VCaP (cell line): ENCODE data around the gene TRIM36.

ENCODE experiments used
- H3K27ac ChIP-seq: fragments of 450-650 bp; 2 replicates; pipeline ENCODE4 v1.5.1; 2017
- TF ChIP-seq, protein P1 (sequence below): fragments of 450-650 bp; conservative IDR thresholded peaks from 2 replicates; pipeline ENCODE4 v1.5.1; 2017; ENCODE audit warnings: mild to moderate bottlenecking, moderate library complexity

TRIM36 gene

DNA sequence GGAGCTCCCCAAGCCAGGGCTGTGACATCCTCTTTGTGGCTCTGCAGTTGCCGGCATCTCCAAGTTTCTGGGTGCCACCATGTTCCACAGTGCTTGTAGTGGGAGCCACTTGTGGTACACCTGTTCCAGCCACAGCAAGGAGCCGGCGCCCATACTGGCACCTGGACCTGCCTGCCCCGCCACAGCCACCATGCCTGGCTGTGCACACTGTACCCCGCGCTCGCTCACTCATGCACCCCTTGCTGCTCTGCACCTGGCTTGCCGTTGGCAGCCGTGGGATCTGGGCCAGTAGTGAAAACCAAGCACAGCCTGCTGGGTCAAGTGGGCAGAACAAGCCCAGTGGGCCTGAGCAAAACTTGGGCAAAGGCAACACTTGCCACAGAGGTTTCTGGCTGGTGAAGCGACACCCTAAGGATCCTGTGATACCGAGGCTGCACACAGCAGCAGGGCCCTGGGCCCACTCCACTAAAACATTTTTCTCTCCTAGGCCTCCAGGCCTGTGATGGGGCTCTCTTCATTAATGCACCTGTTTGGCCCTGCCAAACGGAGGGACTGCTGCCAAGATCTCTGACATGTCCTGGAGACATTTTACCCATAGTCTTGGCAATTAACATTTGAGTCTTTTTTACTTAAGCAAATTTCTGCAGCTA is 2.8 kb downstream of the TRIM36 start:
- no peak overlapping the region for H3K27ac ChIP-seq
- TF ChIP-seq, protein P1, sequence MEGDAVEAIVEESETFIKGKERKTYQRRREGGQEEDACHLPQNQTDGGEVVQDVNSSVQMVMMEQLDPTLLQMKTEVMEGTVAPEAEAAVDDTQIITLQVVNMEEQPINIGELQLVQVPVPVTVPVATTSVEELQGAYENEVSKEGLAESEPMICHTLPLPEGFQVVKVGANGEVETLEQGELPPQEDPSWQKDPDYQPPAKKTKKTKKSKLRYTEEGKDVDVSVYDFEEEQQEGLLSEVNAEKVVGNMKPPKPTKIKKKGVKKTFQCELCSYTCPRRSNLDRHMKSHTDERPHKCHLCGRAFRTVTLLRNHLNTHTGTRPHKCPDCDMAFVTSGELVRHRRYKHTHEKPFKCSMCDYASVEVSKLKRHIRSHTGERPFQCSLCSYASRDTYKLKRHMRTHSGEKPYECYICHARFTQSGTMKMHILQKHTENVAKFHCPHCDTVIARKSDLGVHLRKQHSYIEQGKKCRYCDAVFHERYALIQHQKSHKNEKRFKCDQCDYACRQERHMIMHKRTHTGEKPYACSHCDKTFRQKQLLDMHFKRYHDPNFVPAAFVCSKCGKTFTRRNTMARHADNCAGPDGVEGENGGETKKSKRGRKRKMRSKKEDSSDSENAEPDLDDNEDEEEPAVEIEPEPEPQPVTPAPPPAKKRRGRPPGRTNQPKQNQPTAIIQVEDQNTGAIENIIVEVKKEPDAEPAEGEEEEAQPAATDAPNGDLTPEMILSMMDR = no peak

DNA sequence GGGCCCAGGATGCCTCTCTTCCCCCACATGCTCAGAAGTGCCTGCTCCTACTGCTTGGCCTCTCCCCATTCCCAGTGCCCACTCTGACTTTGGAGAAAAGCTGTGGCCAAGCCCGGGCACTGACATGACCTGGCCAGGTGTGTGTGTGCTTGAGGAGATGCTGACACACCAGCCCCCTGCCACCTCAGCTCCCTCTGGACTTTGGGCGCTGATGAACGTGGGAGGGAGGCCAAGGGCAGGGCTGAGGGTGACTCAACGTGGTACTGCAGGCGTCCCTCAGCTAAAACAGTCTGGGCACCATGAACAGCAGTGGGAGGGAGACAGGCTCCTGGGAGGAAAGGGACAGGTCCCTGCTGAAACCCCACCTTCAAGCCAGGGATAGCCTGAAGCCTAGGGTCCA is 3.9 kb downstream of the TRIM36 start:
- TF ChIP-seq, protein P1 = no peak
- no peak overlapping the region for H3K27ac ChIP-seq

GRCh38 chr5:115160975-115161475 is 8.7 kb downstream of the TRIM36 start:
- TF ChIP-seq, protein P1 = no peak
- no peak overlapping the region for H3K27ac ChIP-seq

DNA sequence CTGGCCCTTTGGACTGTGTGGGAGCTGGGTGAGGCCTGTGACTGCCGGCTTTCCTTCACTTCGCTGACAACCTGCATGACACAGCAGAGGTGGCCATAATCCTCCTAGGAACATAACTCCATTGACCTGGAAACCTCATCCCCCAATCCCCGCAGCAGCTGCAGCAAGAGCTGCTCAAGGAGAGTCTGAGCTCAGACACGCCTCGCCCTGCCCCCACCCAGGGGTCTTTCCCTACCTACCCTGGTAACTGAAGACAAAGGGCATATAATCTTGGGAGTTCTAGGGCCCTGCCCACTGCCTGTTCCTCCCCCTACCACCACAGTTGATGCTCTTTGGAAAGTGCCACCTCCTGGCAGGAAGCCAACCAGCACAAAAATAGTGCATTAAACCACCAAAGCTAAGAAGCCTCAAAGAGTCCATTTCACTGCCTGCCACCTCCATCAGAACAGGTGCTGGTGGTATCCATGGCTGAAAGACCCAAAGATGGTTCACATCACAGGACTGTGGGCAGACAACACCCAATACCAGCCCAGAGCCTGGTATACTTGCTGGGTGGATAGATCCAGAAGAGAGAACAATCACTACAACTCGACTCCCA is 18.4 kb downstream of the TRIM36 start:
- TF ChIP-seq, protein P1 = no peak
- no peak overlapping the region for H3K27ac ChIP-seq

- TF ChIP-seq, protein P1 = no peak
- H3K27ac ChIP-seq = no peak overlapping the region
Observed at GRCh38 chr5:115150512-115150911, 19.2 kb downstream of the TRIM36 start.

- H3K27ac ChIP-seq = peak overlapping the region; percentile 55
- TF ChIP-seq, protein P1 = no peak
Observed at GRCh38 chr5:115147052-115147451, 22.7 kb downstream of the TRIM36 start.

DNA sequence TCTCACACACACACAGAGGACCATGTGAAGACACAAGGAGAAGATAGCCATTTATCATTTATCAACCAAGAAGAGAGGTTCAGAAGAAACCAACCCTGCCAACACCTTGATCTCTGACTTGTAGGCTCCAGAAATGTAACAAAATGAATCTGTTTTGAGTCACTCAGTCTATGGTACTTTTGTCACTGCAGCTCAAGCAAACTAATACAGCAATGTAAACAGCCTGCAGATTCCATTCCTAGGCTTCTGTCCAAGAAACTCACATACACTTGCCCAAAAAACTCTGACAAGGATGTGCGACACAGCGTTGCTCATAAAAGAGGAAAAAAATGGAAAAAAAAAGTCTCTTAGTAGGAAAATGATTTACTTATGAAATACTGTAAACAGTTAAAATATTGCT is 33.4 kb downstream of the TRIM36 start:
- no peak overlapping the region for H3K27ac ChIP-seq
- TF ChIP-seq, protein P1 = no peak
